ENCODE data around the gene BRI3BP. TPM values are rescaled to one million over a fixed set of nuclear protein-coding genes. Genes with fewer than 3 reads are reported as not detected.

BRI3BP gene
- total RNA-seq, 1 donor from 2014 or later, result 3.6 TPM

DNA sequence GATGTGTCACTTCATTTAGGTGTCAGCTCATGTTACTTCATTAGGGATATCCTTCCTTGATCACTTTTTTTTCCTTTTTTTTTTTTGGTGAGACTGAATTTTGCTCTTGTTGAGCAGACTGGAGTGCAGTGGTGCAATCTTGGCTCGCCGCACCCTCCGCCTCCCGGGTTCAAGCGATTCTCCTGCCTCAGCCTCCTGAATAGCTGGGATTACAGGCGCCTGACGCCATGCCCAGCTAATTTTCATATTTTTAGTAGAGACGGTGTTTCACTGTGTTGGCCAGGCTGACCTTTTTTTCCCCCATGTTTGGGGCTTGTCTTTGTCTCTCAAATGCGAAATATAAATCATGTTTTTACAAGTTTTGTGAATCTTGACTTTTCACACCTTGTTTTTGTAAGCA is 62.1 kb downstream of the BRI3BP start:
- Mint-ChIP-seq H3K36me3 (ENCODE audit: low read depth, unreplicated experiment) (peaks cover 3% of the 10 kb centered on the region), H3K4me3 (ENCODE audit: unreplicated experiment) (no peak overlapping the region), H3K27ac (ENCODE audit: unreplicated experiment) (no peak overlapping the region), H3K4me1 (ENCODE audit: low read depth, unreplicated experiment) (no peaks in the 10 kb centered on the region), H3K9me3 (ENCODE audit: unreplicated experiment) (peaks cover 5% of the 10 kb centered on the region), H3K27me3 (ENCODE audit: low read depth, unreplicated experiment) (peaks cover 3% of the 10 kb centered on the region)
- FAIRE-seq, result no peak
- Histone ChIP-seq H3K27me3 (ENCODE audit: insufficient read depth, low read length) (no peaks in the 10 kb centered on the region), H2AFZ (ENCODE audit: low read depth, low read length) (no peak overlapping the region), H3K4me3 (ENCODE audit: insufficient read depth, low read depth, low read length) (no peak overlapping the region), H4K20me1 (ENCODE audit: insufficient read depth, low read length) (no peaks in the 10 kb centered on the region), H3K4me2 (ENCODE audit: low read length) (no peak overlapping the region), H3K4me1 (ENCODE audit: insufficient read depth, low read length) (no peaks in the 10 kb centered on the region), H3K9me3 (ENCODE audit: insufficient read depth, low read depth, low read length) (no peaks in the 10 kb centered on the region), H3K9ac (ENCODE audit: low read length) (no peak overlapping the region), H3K79me2 (ENCODE audit: insufficient read depth, low read length) (no peaks in the 10 kb centered on the region), H3K36me3 (ENCODE audit: insufficient read depth, low read length) (no peaks in the 10 kb centered on the region), H3K27ac (ENCODE audit: low read depth, low read length) (no peak overlapping the region)
- TF ChIP-seq CTCF (IDR thresholded peaks at IDR 0.05; ENCODE audit: insufficient read depth, low read depth, low read length), result no peak
- TF ChIP-seq EZH2 (IDR thresholded peaks at IDR 0.05; ENCODE audit: insufficient read depth, low read length), result no peak
- DNase-seq (ENCODE audit: low read depth), result no peak

- FAIRE-seq, result no peak
These were observed 62.9 kb downstream of the BRI3BP start for GRCh38 chr12:125056306-125056705.

More at GRCh38 chr12:125056306-125056705, 62.9 kb downstream of the BRI3BP start:
- Mint-ChIP-seq H3K4me1 (ENCODE audit: low read depth, unreplicated experiment) (no peaks in the 10 kb centered on the region), H3K36me3 (ENCODE audit: low read depth, unreplicated experiment) (peaks cover 3% of the 10 kb centered on the region), H3K27ac (ENCODE audit: unreplicated experiment) (no peak overlapping the region), H3K27me3 (ENCODE audit: low read depth, unreplicated experiment) (peaks cover 3% of the 10 kb centered on the region), H3K4me3 (ENCODE audit: unreplicated experiment) (no peak overlapping the region), H3K9me3 (ENCODE audit: unreplicated experiment) (peaks cover 5% of the 10 kb centered on the region)
- H3K36me3 ChIP-seq (ENCODE audit: insufficient read depth, low read length), result no peaks in the 10 kb centered on the region
- no peaks in the 10 kb centered on the region for H3K9me3 ChIP-seq (ENCODE audit: insufficient read depth, low read depth, low read length)
- no peak overlapping the region for H3K4me2 ChIP-seq (ENCODE audit: low read length)
- H3K27me3 ChIP-seq (ENCODE audit: insufficient read depth, low read length), result no peaks in the 10 kb centered on the region
- TF ChIP-seq CTCF (IDR thresholded peaks at IDR 0.05; ENCODE audit: insufficient read depth, low read depth, low read length) (no peak), EZH2 (IDR thresholded peaks at IDR 0.05; ENCODE audit: insufficient read depth, low read length) (no peak)
- no peaks in the 10 kb centered on the region for H3K4me1 ChIP-seq (ENCODE audit: insufficient read depth, low read length)
- no peak overlapping the region for H3K9ac ChIP-seq (ENCODE audit: low read length)
- H2AFZ ChIP-seq (ENCODE audit: low read depth, low read length), result no peak overlapping the region
- DNase-seq (ENCODE audit: low read depth), result no peak
- no peaks in the 10 kb centered on the region for H3K79me2 ChIP-seq (ENCODE audit: insufficient read depth, low read length)
- H4K20me1 ChIP-seq (ENCODE audit: insufficient read depth, low read length), result no peaks in the 10 kb centered on the region
- H3K4me3 ChIP-seq (ENCODE audit: insufficient read depth, low read depth, low read length), result no peak overlapping the region
- no peak overlapping the region for H3K27ac ChIP-seq (ENCODE audit: low read depth, low read length)
